B cell (primary cell): Measurements from ENCODE around the gene KCNJ1. TPM values are rescaled to one million over a fixed set of nuclear protein-coding genes. Genes with fewer than 3 reads are reported as not detected.

ENCODE experiments used
- ATAC-seq: fragments of 200-7000 bp; cut with Tn5 transposase; one replicate; pipeline ENCODE4 v1.10.0; 2021; ENCODE audit warnings: low read depth, mild to moderate bottlenecking, moderate number of reproducible peaks, moderate library complexity
- CTCF ChIA-PET: fragments of 350-600 bp; sonication (Branson Sonifier 250); formaldehyde crosslinking; loops from one replicate; lab custom pipeline; 2021; ENCODE audit warnings: antibody characterized with exemption, inconsistent platforms; lab: Charles Lee
- POLR2A ChIA-PET: fragments of 350-600 bp; sonication (Branson Sonifier 250); formaldehyde crosslinking; loops from one replicate; lab custom pipeline; 2021; ENCODE audit warnings: antibody characterized with exemption; lab: Charles Lee
- DNase-seq: peaks from one replicate; pipeline ENCODE4 v3.0.0; 2013
- H2AFZ ChIP-seq: 2 replicates; pipeline ENCODE4 v1.6.1; 2012; ENCODE audit warnings: mild to moderate bottlenecking, low read depth, low read length; ENCODE audit not compliant: insufficient read depth, poor library complexity, severe bottlenecking
- H3K27ac ChIP-seq, 2 donors: 1 replicate in 1 of 2; 2 replicates in 1 of 2; pipeline ENCODE4 v1.5.1; 2012 to 2013; ENCODE audit warnings: low read length in 2 of 2, mild to moderate bottlenecking in 2 of 2, moderate library complexity in 1 of 2
- H3K27me3 ChIP-seq, 4 experiments: fragments of 200-600 bp in 1 of 4; sonication (generic) in 1 of 4; replicated peaks in 1 of 4; 1 replicate in 2 of 4; 2 replicates in 2 of 4; pipeline versions ENCODE4 v1.6.1 to v1.7.0; 2013 to 2016; ENCODE audit warnings: low read length in 3 of 4, mild to moderate bottlenecking in 2 of 4, mixed read lengths in 1 of 4, moderate library complexity in 1 of 4; ENCODE audit not compliant: insufficient read depth in 4 of 4, control insufficient read depth in 3 of 4; ENCODE audit errors: control extremely low read depth in 1 of 4
- H3K36me3 ChIP-seq, 2 experiments: replicated peaks in 1 of 2; 1 replicate in 1 of 2; 2 replicates in 1 of 2; pipeline versions ENCODE4 v1.6.1 to v1.7.1; 2013; ENCODE audit warnings: low read length in 1 of 2; ENCODE audit not compliant: insufficient read depth in 2 of 2, control insufficient read depth in 1 of 2; ENCODE audit errors: control extremely low read depth in 1 of 2, extremely low read depth in 1 of 2
- H3K4me1 ChIP-seq, 2 donors: fragments of 200-600 bp in 1 of 2; sonication (generic) in 1 of 2; 1 replicate in 1 of 2; 2 replicates in 1 of 2; pipeline versions ENCODE4 v1.5.1 to v1.6.1; 2013 to 2017; ENCODE audit warnings: low read length in 2 of 2; ENCODE audit not compliant: control insufficient read depth in 2 of 2, insufficient read depth in 2 of 2
- H3K4me2 ChIP-seq: replicated peaks from 2 replicates; pipeline ENCODE3; 2012; ENCODE audit warnings: mild to moderate bottlenecking, low read depth, low read length; ENCODE audit not compliant: poor library complexity, severe bottlenecking
- H3K4me3 ChIP-seq, 5 experiments: fragments of 200-600 bp in 1 of 5; sonication (generic) in 1 of 5; 1 replicate in 3 of 5; 2 replicates in 2 of 5; pipeline versions ENCODE4 v1.5.1 to v1.7.0; 2011 to 2016; ENCODE audit warnings: low read length in 4 of 5, mild to moderate bottlenecking in 4 of 5, low read depth in 2 of 5, control low read depth in 1 of 5, moderate library complexity in 1 of 5; ENCODE audit not compliant: insufficient read depth in 1 of 5; ENCODE audit errors: control extremely low read depth in 1 of 5, extremely low read depth in 1 of 5
- H3K79me2 ChIP-seq: fragments of 200-600 bp; sonication (generic); one replicate; pipeline ENCODE4 v1.6.0; 2016; ENCODE audit warnings: low read length; ENCODE audit not compliant: control insufficient read depth, insufficient read depth
- H3K9ac ChIP-seq: fragments of 200-600 bp; sonication (generic); 2 replicates; pipeline ENCODE4 v1.6.1; 2017; ENCODE audit warnings: mild to moderate bottlenecking, low read length, moderate library complexity
- H3K9me3 ChIP-seq, 3 donors: one replicate each; pipeline versions ENCODE4 v1.6.1 to v1.7.1; 2013; ENCODE audit warnings: low read length in 2 of 3; ENCODE audit not compliant: control insufficient read depth in 2 of 3, insufficient read depth in 1 of 3; ENCODE audit errors: control extremely low read depth in 1 of 3
- H4K20me1 ChIP-seq: 2 replicates; pipeline ENCODE4 v1.6.0; 2012; ENCODE audit warnings: mild to moderate bottlenecking, low read length; ENCODE audit not compliant: insufficient read depth, control insufficient read depth, poor library complexity, severe bottlenecking
- H3K27ac Mint-ChIP-seq: one replicate; pipeline ENCODE4 v1.8.0; 2021; ENCODE audit warnings: mixed read lengths
- H3K27me3 Mint-ChIP-seq: one replicate; pipeline ENCODE4 v1.8.0; 2021; ENCODE audit warnings: mixed read lengths
- H3K4me1 Mint-ChIP-seq: one replicate; pipeline ENCODE4 v1.8.0; 2021; ENCODE audit warnings: mixed read lengths
- H3K4me3 Mint-ChIP-seq: one replicate; pipeline ENCODE4 v1.8.0; 2021; ENCODE audit warnings: mixed read lengths
- H3K9me3 Mint-ChIP-seq: one replicate; pipeline ENCODE4 v1.8.0; 2022; ENCODE audit warnings: mixed read lengths; ENCODE audit not compliant: insufficient read depth
- CTCF ChIP-seq: fragments of 200-600 bp; IDR thresholded peaks from one replicate; pipeline ENCODE4 v1.8.0; 2022; ENCODE audit warnings: antibody characterized with exemption, mild to moderate bottlenecking
- EZH2 ChIP-seq: IDR thresholded peaks from 2 replicates; pipeline ENCODE4 v1.6.1; 2012; ENCODE audit warnings: borderline replicate concordance, low read depth, mild to moderate bottlenecking, moderate library complexity, low read length; ENCODE audit not compliant: insufficient read depth, poor library complexity, severe bottlenecking
- WGBS: methylation state at CpG from one replicate; pipeline ENCODE4 v1.1.5; 2013; ENCODE audit warnings: missing lambda C conversion rate; ENCODE audit not compliant: insufficient coverage; 5-methylcytosine and 5-hydroxymethylcytosine counted together
- intact Hi-C: fragments of 100-400 bp; cut with micrococcal nuclease; formaldehyde crosslinking; loops from one replicate; pipeline ENCODE4 v1.10.0; 2022
- polyA plus RNA-seq: library from polyadenylated mRNA; depleted of rRNA; stranded (reverse); fragments of >200 nt; gene quantifications from 2 replicates; pipeline ENCODE4 v1.2.3, GENCODE V29; 2012
- total RNA-seq, 2 donors: library from RNA; stranded (reverse); fragments of 120-200 nt in 1 of 2; gene quantifications; 1 replicate in 1 of 2; 2 replicates in 1 of 2; pipeline versions ENCODE4 v1.2.3 to v1.2.4, GENCODE V29; 2013 to 2022

KCNJ1 gene
- total and polyA plus RNA-seq, 2 donors (not counting 1 experiment from before 2014, with no cell fraction given) = not detected

DNA sequence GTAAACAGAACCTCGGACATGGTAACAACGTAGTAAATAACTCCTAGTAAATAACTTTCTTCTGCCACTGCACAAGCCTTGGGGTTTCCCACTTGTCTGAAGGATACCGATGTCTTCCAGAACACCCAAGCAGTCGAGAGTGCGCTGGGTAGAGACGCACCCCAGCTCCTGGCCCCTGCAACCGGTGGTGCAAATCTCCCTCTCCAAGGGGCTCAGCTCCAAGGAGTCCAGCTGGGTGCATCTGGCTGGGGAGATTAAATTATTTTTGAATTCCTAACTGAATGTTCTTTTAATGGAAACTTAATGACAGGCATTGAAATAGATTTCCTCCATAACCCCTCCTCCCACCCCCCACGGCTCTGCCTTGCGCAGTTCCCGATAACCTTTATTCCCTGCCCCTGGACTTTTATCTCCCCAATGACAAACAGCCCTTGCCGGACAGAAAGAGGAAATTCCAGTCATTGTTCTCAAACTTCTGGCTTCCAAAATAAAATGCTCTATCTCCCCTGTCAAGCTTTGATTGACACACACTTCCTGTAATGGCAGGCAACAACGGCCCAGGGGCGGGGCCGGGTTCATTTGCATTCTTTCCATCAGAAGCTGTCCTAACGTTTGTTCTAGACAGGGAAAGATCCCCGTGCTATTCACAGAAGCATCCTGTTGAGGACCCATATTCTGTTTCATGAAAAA, 31.2 kb downstream of the KCNJ1 start:
- no peak overlapping the region for H2AFZ ChIP-seq
- peaks cover 11% of the 10 kb centered on the region for H3K79me2 ChIP-seq
- 41% methylated on average over 10 of the region's 16 CpGs for WGBS
- intact Hi-C loops = loop anchor here (10.0 kb wide), 1 partner anchor 801 kb away; no protein-coding TSS in a partner anchor
- Mint-ChIP-seq H3K4me1 (peaks cover 94% of the 10 kb centered on the region), H3K27me3 (no peaks in the 10 kb centered on the region), H3K27ac (peak overlapping the region; percentile 56), H3K9me3 (no peaks in the 10 kb centered on the region), H3K4me3 (peak overlapping the region; percentile 61)
- H3K4me1 ChIP-seq = peaks cover 93 to 95% of the 10 kb centered on the region in 2 donors
- TF ChIP-seq CTCF (no peak), EZH2 (no peak)
- peaks cover 0 to 12% (median 0%) of the 10 kb centered on the region in 3 donors for H3K9me3 ChIP-seq
- peak overlapping the region; percentile 32 for H3K4me2 ChIP-seq
- H3K27me3 ChIP-seq = no peaks in the 10 kb centered on the region
- DNase-seq (no peak), ATAC-seq (no peak)
- H3K27ac ChIP-seq = no peak overlapping the region
- no peak overlapping the region for H3K4me3 ChIP-seq
- ChIA-PET CTCF (interaction anchor here (0.8 to 20.7 kb wide), 4 partner anchors 16 to 663 kb away, joined by 3 to 417 read pairs (median 64); no protein-coding TSS in a partner anchor), POLR2A (interaction anchor here (1.1 kb wide), 1 partner anchor 10 kb away, joined by 3 read pairs; no protein-coding TSS in a partner anchor)
- no peaks in the 10 kb centered on the region for H4K20me1 ChIP-seq
- no peak overlapping the region for H3K9ac ChIP-seq
- no peaks in the 10 kb centered on the region for H3K36me3 ChIP-seq

GRCh38 chr11:128834157-128834556, 32.9 kb downstream of the KCNJ1 start:
- peak overlapping the region; percentile 10 for H3K4me3 Mint-ChIP-seq
- Histone ChIP-seq H2AFZ (no peak overlapping the region), H3K27ac (no peak overlapping the region), H3K9ac (no peak overlapping the region), H4K20me1 (no peaks in the 10 kb centered on the region), H3K27me3 (no peaks in the 10 kb centered on the region), H3K79me2 (peaks cover 14% of the 10 kb centered on the region), H3K36me3 (no peaks in the 10 kb centered on the region), H3K4me3 (no peak overlapping the region), H3K4me2 (peak overlapping the region; percentile 27), H3K4me1 (peaks cover 89 to 92% of the 10 kb centered on the region in 2 donors), H3K9me3 (peaks cover 0 to 12% (median 0%) of the 10 kb centered on the region in 3 donors)
- CTCF ChIA-PET = interaction anchor here (5.7 to 20.7 kb wide), 3 partner anchors 17 to 661 kb away, joined by 93 to 417 read pairs (median 125); no protein-coding TSS in a partner anchor
- no peak for ATAC-seq
- peak; percentile 39 for DNase-seq
- intact Hi-C loops = loop anchor here (5.0 to 10.0 kb wide), 2 partner anchors 37 to 799 kb away; no protein-coding TSS in a partner anchor
- WGBS = 52% methylated on average over 2 of the region's 2 CpGs
- POLR2A ChIA-PET = interaction anchor here (0.6 kb wide), 1 partner anchor 140 kb away, joined by 6 read pairs; the partner anchor contains the start of gene FLI1
- H3K4me1 Mint-ChIP-seq = peaks cover 90% of the 10 kb centered on the region
- H3K9me3 Mint-ChIP-seq = no peaks in the 10 kb centered on the region
- no peak for TF ChIP-seq EZH2
- no peak for TF ChIP-seq CTCF
- no peaks in the 10 kb centered on the region for H3K27me3 Mint-ChIP-seq
- peak overlapping the region; percentile 69 for H3K27ac Mint-ChIP-seq
